Activated T-cell treated with anti-CD3 and anti-CD28 coated beads for 4 hours (primary cell): Measurements from ENCODE around the gene MED8.
A peak's percentile ranks its signal among the peaks of the same experiment; 100 is the strongest.

Experiments used
- DNase-seq: peaks from one replicate; pipeline ENCODE4 v3.0.0-alpha.2; 2020

MED8 gene

GRCh38 chr1:43389326-43390313 is at the start of gene MED8, which contains the start of gene SZT2:
TSS of gene MED8 (minus strand) at chr1:43389800. CDS start at chr1:43389764, 36 bp downstream.
TSS of gene SZT2 (plus strand) at chr1:43389899. CDS start at chr1:43389969, 70 bp downstream.
- DNase-seq = peak; percentile 92

GRCh38 chr1:43438953-43439581 is 49.5 kb upstream of the MED8 start:
- DNase-seq = no peak

- no peak for DNase-seq
Observed at GRCh38 chr1:43438576-43438952, 49.0 kb upstream of the MED8 start.

- no peak for DNase-seq
Observed at GRCh38 chr1:43438006-43438405, 48.4 kb upstream of the MED8 start.

GRCh38 chr1:43437031-43437973 is 47.7 kb upstream of the MED8 start:
- DNase-seq = no peak

- no peak for DNase-seq
Observed at GRCh38 chr1:43436371-43436770, 46.8 kb upstream of the MED8 start.

- no peak for DNase-seq
Observed at GRCh38 chr1:43435146-43436145, 45.8 kb upstream of the MED8 start.

GRCh38 chr1:43434256-43434655 is 44.7 kb upstream of the MED8 start:
- no peak for DNase-seq

- no peak for DNase-seq
Observed at GRCh38 chr1:43432907-43433306, 43.3 kb upstream of the MED8 start.

- no peak for DNase-seq
Observed at GRCh38 chr1:43432171-43432860, 42.7 kb upstream of the MED8 start.

GRCh38 chr1:43431676-43432075 is 42.1 kb upstream of the MED8 start:
- no peak for DNase-seq

- DNase-seq = no peak
Observed at GRCh38 chr1:43430831-43431230, 41.2 kb upstream of the MED8 start.

- no peak for DNase-seq
Observed at GRCh38 chr1:43427941-43428340, 38.3 kb upstream of the MED8 start.

- DNase-seq = no peak
Observed at GRCh38 chr1:43427524-43427923, 37.9 kb upstream of the MED8 start.

GRCh38 chr1:43426221-43426620 is 36.6 kb upstream of the MED8 start:
- DNase-seq = no peak

GRCh38 chr1:43425045-43425444 is 35.4 kb upstream of the MED8 start:
- no peak for DNase-seq

GRCh38 chr1:43423672-43424550 is 34.3 kb upstream of the MED8 start:
- DNase-seq = no peak

- DNase-seq = no peak
Observed at GRCh38 chr1:43422995-43423671, 33.5 kb upstream of the MED8 start.
